CD14-positive monocyte (primary cell): ENCODE measurements around the gene RGS14. TPM values are rescaled to one million over a fixed set of nuclear protein-coding genes. Genes with fewer than 3 reads are reported as not detected.

ENCODE experiments used
- DNase-seq, 3 donors: peaks; one replicate each; pipeline ENCODE4 v3.0.0-alpha.2; 2011 to 2022
- H2AFZ ChIP-seq: 2 replicates; pipeline ENCODE4 v1.6.0; 2012; ENCODE audit warnings: mild to moderate bottlenecking, low read depth, low read length, inconsistent platforms; ENCODE audit not compliant: insufficient read depth, poor library complexity, severe bottlenecking
- H3K27ac ChIP-seq, 2 donors: 1 replicate in 1 of 2; 2 replicates in 1 of 2; pipeline ENCODE4 v1.5.1; 2012 to 2013; ENCODE audit warnings: low read length in 2 of 2, control low read depth in 1 of 2, inconsistent platforms in 1 of 2, low read depth in 1 of 2, mild to moderate bottlenecking in 1 of 2
- H3K27me3 ChIP-seq, 2 donors: one replicate each; pipeline versions ENCODE4 v1.6.0 to v1.6.1; 2011 to 2013; ENCODE audit warnings: low read length in 2 of 2; ENCODE audit not compliant: control insufficient read depth in 2 of 2, insufficient read depth in 2 of 2
- H3K36me3 ChIP-seq, 2 donors: replicated peaks in 1 of 2; 1 replicate in 1 of 2; 2 replicates in 1 of 2; pipeline versions ENCODE4 v1.5.1 to v1.6.1; 2012 to 2013; ENCODE audit warnings: low read length in 2 of 2, control low read depth in 1 of 2, inconsistent platforms in 1 of 2, mild to moderate bottlenecking in 1 of 2; ENCODE audit not compliant: insufficient read depth in 2 of 2, control insufficient read depth in 1 of 2
- H3K4me1 ChIP-seq, 2 donors: 1 replicate in 1 of 2; 2 replicates in 1 of 2; pipeline versions ENCODE4 v1.5.1 to v1.6.1; 2012 to 2013; ENCODE audit warnings: low read length in 2 of 2, control low read depth in 1 of 2, inconsistent platforms in 1 of 2, mild to moderate bottlenecking in 1 of 2, moderate library complexity in 1 of 2; ENCODE audit not compliant: insufficient read depth in 2 of 2, control insufficient read depth in 1 of 2
- H3K4me2 ChIP-seq: replicated peaks from 2 replicates; pipeline ENCODE3; 2012; ENCODE audit warnings: low read length, moderate library complexity, mild to moderate bottlenecking; ENCODE audit not compliant: poor library complexity, severe bottlenecking; ENCODE audit errors: extremely low read depth
- H3K4me3 ChIP-seq, 3 experiments: fragments of 200-600 bp in 1 of 3; sonication (generic) in 1 of 3; replicated peaks in 1 of 3; 1 replicate in 2 of 3; 2 replicates in 1 of 3; pipeline ENCODE4 v1.5.1; 2011 to 2013; ENCODE audit warnings: low read length in 3 of 3, mild to moderate bottlenecking in 3 of 3, control low read depth in 2 of 3, low read depth in 2 of 3, inconsistent platforms in 1 of 3, moderate library complexity in 1 of 3
- H3K79me2 ChIP-seq: 2 replicates; pipeline ENCODE4 v1.6.0; 2012; ENCODE audit warnings: mild to moderate bottlenecking, control low read depth, inconsistent platforms, low read length, moderate library complexity; ENCODE audit not compliant: insufficient read depth
- H3K9ac ChIP-seq: 2 replicates; pipeline ENCODE4 v1.6.0; 2017; ENCODE audit warnings: low read length, mild to moderate bottlenecking; ENCODE audit not compliant: insufficient read depth, poor library complexity, severe bottlenecking
- H3K9me3 ChIP-seq, 2 donors: replicated peaks in 1 of 2; 1 replicate in 1 of 2; 2 replicates in 1 of 2; pipeline versions ENCODE4 v1.5.1 to v1.6.1; 2012 to 2013; ENCODE audit warnings: low read length in 2 of 2, control low read depth in 1 of 2; ENCODE audit not compliant: control insufficient read depth in 1 of 2, insufficient read depth in 1 of 2
- H4K20me1 ChIP-seq: 2 replicates; pipeline ENCODE4 v1.6.0; 2012; ENCODE audit warnings: mild to moderate bottlenecking, low read length, control low read depth, moderate library complexity; ENCODE audit not compliant: insufficient read depth
- H3K27ac Mint-ChIP-seq, 7 donors: one replicate each; pipeline ENCODE4 v1.8.0; 2020; ENCODE audit warnings: mild to moderate bottlenecking in 7 of 7, mixed read lengths in 7 of 7, moderate library complexity in 6 of 7, inconsistent platforms in 2 of 7
- H3K27me3 Mint-ChIP-seq, 3 donors: one replicate each; pipeline ENCODE4 v1.8.0; 2021 to 2022; ENCODE audit warnings: low read depth in 3 of 3, mild to moderate bottlenecking in 3 of 3, mixed read lengths in 3 of 3, moderate library complexity in 3 of 3, inconsistent platforms in 1 of 3
- H3K36me3 Mint-ChIP-seq, 2 donors: one replicate each; pipeline ENCODE4 v1.8.0; 2020; ENCODE audit warnings: mixed read lengths in 2 of 2, inconsistent platforms in 1 of 2, mild to moderate bottlenecking in 1 of 2
- H3K4me1 Mint-ChIP-seq: one replicate; pipeline ENCODE4 v1.8.0; 2020; ENCODE audit warnings: mild to moderate bottlenecking, mixed read lengths
- H3K4me3 Mint-ChIP-seq, 2 donors: one replicate each; pipeline ENCODE4 v1.8.0; 2020; ENCODE audit warnings: mild to moderate bottlenecking in 2 of 2, mixed read lengths in 2 of 2, moderate library complexity in 1 of 2
- H3K9me3 Mint-ChIP-seq, 7 donors: one replicate each; pipeline ENCODE4 v1.8.0; 2020 to 2022; ENCODE audit warnings: mixed read lengths in 7 of 7, mild to moderate bottlenecking in 6 of 7, moderate library complexity in 6 of 7, inconsistent platforms in 2 of 7
- CTCF ChIP-seq: fragments of 200-600 bp; IDR thresholded peaks from one replicate; pipeline ENCODE4 v1.8.0; 2022; ENCODE audit warnings: antibody characterized with exemption, mild to moderate bottlenecking
- WGBS: methylation state at CpG from one replicate; pipeline ENCODE4 v1.1.5; 2013; ENCODE audit warnings: missing lambda C conversion rate; ENCODE audit not compliant: insufficient coverage; 5-methylcytosine and 5-hydroxymethylcytosine counted together
- intact Hi-C, 2 donors: fragments of 100-400 bp; cut with micrococcal nuclease; formaldehyde crosslinking; loops; one replicate each; pipeline versions ENCODE4 v1.15.0 to v1.15.1; 2023
- polyA plus RNA-seq, 3 donors: library from polyadenylated mRNA; depleted of rRNA in 1 of 3; unstranded in 2 of 3; stranded (reverse) in 1 of 3; fragments of 300-500 nt in 2 of 3; fragments of >200 nt in 1 of 3; fragmentation: Illumina TruSeq in 2 of 3; gene quantifications; 1 replicate in 2 of 3; 2 replicates in 1 of 3; pipeline ENCODE4 v1.2.3, GENCODE V29; 2012 to 2021

RGS14 gene
- polyA plus RNA-seq, 3 donors, result 35.4 to 186 (median 43.5) TPM

GRCh38 chr5:177332031-177332895, 25.5 kb upstream of the RGS14 start:
- peaks cover 81 to 94% of the 10 kb centered on the region in 2 donors for H3K36me3 Mint-ChIP-seq
- TF ChIP-seq CTCF, result no peak

GRCh38 chr5:177332896-177333260, 24.8 kb upstream of the RGS14 start:
- no peak for DNase-seq
- H3K4me2 ChIP-seq, result no peak overlapping the region
- H3K27me3 ChIP-seq, result no peaks in the 10 kb centered on the region
- H3K4me1 Mint-ChIP-seq, result peaks cover 16% of the 10 kb centered on the region
- H3K36me3 ChIP-seq, result peaks cover 79 to 96% of the 10 kb centered on the region in 2 donors
- no peak overlapping the region for H2AFZ ChIP-seq
- H3K9me3 Mint-ChIP-seq, result peaks cover 0 to 2% (median 0%) of the 10 kb centered on the region in 7 donors
- H3K4me3 Mint-ChIP-seq, result no peak overlapping the region
- H4K20me1 ChIP-seq, result peaks cover 74% of the 10 kb centered on the region
- peaks cover 2 to 10% (median 3%) of the 10 kb centered on the region in 3 donors for H3K27me3 Mint-ChIP-seq
- H3K27ac ChIP-seq, result no peak overlapping the region
- H3K4me3 ChIP-seq, result no peak overlapping the region
- no peak overlapping the region for H3K9ac ChIP-seq
- intact Hi-C loops, result no loop called here
- H3K4me1 ChIP-seq, result peaks cover 2 to 6% of the 10 kb centered on the region in 2 donors
- no peaks in the 10 kb centered on the region for H3K9me3 ChIP-seq
- no peaks in the 10 kb centered on the region for H3K79me2 ChIP-seq
- no peak overlapping the region for H3K27ac Mint-ChIP-seq
- TF ChIP-seq CTCF, result no peak
- peaks cover 84 to 94% of the 10 kb centered on the region in 2 donors for H3K36me3 Mint-ChIP-seq
- WGBS, result 80% methylated on average over 13 of the region's 13 CpGs

More at GRCh38 chr5:177332031-177332895, 25.5 kb upstream of the RGS14 start:
- DNase-seq, result no peak
- H3K27ac ChIP-seq, result no peak overlapping the region
- Mint-ChIP-seq H3K9me3 (no peaks in the 10 kb centered on the region), H3K4me1 (peaks cover 22% of the 10 kb centered on the region), H3K4me3 (no peak overlapping the region), H3K27me3 (peaks cover 2 to 10% (median 7%) of the 10 kb centered on the region in 3 donors), H3K27ac (no peak overlapping the region)
- no peak overlapping the region for H2AFZ ChIP-seq
- intact Hi-C loops, result no loop called here
- H3K4me3 ChIP-seq, result no peak overlapping the region
- H4K20me1 ChIP-seq, result peaks cover 72% of the 10 kb centered on the region
- peaks cover 2 to 6% of the 10 kb centered on the region in 2 donors for H3K4me1 ChIP-seq
- no peak overlapping the region for H3K4me2 ChIP-seq
- H3K9me3 ChIP-seq, result no peaks in the 10 kb centered on the region
- H3K79me2 ChIP-seq, result no peaks in the 10 kb centered on the region
- no peaks in the 10 kb centered on the region for H3K27me3 ChIP-seq
- 22% methylated on average over 31 of the region's 35 CpGs for WGBS
- H3K36me3 ChIP-seq, result peaks cover 75 to 96% of the 10 kb centered on the region in 2 donors
- no peak overlapping the region for H3K9ac ChIP-seq
